Middle frontal gyrus (tissue), 1 donor: ENCODE measurements around the gene MB21D2.
"Not testable (repeated sequence)": the region's sequence is repeated elsewhere in the genome, so short reads cannot be mapped to it uniquely, and the experiment has no call there.

Experiments
- DNase-seq: peaks from one replicate; pipeline ENCODE4 v3.0.0-alpha.2; 2015; ENCODE audit warnings: low spot score; ENCODE audit errors: extremely low spot score

Gene MB21D2

DNA sequence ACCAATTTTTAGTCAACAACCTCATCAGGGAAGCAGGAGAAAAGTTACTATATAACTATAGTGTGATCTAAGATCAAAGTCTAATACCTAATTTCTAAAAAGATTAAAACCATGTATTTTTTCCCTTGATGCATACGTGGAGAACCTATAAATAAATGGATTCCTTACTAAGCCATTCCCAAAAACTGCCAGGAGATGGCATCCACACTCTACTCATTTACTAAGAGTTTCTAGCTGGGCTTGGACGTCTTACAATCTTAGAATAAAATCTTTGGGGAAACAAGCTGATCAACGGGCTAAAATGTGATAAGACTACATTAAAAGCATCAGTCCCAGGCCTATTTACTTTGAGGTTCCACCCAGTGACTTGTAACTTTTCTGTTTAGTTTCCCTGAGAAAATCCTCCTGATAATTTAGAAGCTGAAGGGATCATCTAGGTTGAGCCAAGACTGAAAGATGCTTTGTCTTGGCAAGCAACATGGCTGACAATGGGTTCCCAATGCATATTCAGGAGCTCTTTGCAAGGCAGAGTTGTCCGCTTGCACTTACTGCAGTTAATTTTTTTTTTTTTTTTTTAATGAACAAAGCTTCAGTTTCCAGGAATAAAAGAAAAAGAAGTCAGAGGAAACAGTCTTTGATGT lies 104.8 kb downstream of the MB21D2 start:
- DNase-seq: peak; percentile 80

DNA sequence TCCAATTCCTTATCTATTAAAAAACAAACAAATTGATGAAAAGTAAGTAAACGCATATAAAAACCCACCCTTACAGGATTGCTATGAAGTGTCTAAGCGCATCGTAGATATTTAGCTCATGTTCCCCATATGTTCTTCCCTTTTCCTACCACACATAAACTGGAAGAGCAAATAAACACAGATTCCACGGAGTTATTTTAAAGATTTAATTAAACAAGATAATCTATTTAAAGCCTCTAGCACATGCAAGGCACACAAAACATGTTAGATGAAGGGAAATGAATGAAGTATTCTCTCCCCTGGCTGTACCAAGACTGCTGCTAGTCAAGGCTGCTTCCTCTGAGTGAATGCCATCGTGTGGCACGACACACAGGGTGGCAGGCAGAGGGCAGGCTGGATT lies 111.9 kb downstream of the MB21D2 start:
- DNase-seq: no peak

DNA sequence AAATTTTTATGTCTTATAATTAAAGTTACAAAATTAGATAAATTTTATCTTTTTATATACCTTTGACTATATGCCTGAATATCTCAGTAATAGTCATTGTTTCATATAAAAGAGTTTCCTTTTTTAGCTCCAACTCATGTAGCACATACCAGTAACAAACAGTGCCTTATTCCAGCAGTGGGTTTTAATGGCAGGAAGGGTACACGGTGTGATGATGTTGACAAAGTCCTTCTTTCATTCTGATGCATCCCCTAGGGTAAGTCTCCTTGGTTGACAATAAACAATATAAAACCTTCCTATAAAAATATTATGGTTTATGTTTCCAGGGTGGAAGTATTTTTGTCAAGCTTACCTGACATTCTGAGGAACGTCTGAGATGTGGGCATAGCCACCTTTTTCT lies 113.2 kb downstream of the MB21D2 start:
- no peak for DNase-seq

DNA sequence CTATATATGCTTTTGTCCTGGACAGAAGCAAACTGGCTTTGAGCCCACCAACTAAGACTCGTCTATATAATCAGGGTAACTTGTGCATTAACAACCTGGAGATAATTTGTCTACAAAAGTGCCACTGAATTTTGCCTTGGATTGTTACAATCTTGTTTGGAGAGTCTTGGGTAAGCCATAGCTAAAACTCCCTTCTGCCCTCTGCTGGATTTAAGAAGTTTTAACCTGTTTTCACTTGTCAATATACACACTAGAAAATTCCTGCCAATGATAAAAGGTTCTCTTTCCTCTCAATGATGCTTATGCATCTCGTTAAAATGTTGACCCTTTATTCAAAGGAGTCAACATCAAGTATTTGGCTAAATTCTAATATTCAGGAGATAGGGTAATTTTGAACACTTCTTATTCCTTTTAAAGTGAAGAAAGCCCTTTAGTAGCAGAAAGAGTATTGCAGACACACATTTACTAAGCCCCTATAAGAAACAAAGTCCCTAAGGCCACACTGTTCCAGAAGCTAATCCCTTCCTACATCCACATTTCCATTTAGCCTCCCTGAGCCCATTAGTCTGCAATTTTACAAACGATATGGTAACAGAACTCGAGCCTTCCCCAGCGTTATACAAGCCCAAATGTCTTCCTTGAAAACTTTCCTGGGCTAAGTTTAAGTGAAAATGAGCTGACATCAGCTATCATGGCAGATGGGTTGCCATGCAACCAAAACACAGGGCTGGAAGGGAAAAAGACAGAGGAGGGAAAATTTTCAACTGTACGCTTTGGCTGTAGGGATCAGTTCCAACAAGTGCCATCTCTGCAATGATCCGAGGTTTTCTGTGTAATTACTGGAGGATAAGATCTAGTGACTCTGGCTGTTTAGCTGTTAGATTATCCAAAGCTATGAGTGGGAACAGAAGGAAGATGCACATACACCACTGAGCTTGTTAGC lies 114.4 kb downstream of the MB21D2 start:
- DNase-seq: peak; percentile 60

DNA sequence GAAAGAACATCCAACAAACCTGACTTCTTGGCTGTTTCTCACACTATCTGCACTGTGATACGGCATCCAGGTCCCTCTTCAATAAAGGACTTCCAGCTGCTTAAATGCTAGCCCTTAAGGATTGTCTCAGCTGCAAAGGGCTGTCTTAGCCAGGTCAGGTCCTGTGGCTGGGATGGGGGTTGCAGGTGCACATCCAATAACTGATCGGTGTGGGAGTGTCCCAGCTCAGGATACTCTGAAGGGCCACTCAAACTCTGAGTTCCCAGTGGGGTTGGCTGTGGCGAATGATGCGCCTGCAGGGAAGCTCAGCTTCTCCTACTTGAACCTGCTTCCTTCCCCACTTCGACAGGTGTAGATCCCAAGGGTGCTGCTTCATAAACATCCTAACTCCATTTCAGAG lies 115.7 kb downstream of the MB21D2 start:
- no peak for DNase-seq

DNA sequence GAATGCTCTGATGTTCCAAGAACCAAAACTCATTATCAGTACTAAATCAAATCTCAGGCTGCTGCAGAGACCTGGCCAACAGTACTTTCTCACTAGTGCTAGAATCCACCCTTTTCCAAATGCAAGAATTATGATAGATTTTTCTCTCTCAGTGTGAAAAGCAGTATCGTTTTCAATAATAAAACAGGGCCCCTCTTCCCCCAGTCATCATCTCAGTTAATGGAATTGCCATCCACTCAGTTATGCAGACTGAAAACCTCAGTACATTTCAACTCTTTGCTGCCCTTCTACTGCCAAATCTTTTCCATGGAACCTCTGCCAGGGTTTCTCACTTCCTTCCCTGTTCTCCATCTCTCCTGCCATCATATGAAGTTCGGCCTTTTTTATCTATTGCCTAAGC lies 117.9 kb downstream of the MB21D2 start:
- no peak for DNase-seq

DNA sequence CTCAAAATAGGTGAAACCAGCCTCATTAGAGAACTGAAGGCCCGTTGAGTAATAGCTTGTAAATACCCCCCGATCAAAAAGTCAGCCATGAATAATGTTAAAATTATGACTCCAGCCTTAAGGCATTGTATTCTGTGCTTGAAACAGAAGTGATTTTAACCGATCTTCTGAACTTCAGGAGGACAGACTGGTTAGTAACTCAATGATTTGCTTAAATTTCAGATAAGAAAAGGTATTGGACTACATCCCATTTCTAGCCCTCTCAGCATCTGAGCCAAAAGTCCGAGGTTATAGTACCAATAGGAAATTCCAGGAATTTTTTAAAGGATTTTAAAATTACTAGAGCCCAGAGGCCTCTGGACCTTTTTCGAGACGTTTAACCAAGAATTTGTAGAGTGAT lies 122.6 kb downstream of the MB21D2 start:
- no peak for DNase-seq

DNA sequence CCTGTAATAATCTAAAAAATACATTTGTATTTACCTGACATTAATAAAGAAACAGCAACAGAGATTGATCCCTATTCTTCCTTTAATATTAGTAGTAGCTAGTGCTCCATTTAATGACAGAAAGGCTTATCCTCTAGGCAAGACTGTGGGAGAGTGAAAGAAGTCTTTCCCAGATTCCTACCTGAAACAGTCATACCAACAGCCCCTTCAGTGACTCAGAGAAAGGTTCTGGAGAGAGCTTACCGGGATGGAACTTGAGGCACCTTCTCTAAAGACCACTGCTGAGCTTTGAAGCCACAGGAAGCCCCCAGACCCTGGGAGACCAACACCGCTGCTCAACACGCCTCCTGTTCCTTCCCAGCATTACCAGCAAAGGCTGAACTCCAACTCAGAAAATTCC lies 123.4 kb downstream of the MB21D2 start:
- DNase-seq: no peak

DNA sequence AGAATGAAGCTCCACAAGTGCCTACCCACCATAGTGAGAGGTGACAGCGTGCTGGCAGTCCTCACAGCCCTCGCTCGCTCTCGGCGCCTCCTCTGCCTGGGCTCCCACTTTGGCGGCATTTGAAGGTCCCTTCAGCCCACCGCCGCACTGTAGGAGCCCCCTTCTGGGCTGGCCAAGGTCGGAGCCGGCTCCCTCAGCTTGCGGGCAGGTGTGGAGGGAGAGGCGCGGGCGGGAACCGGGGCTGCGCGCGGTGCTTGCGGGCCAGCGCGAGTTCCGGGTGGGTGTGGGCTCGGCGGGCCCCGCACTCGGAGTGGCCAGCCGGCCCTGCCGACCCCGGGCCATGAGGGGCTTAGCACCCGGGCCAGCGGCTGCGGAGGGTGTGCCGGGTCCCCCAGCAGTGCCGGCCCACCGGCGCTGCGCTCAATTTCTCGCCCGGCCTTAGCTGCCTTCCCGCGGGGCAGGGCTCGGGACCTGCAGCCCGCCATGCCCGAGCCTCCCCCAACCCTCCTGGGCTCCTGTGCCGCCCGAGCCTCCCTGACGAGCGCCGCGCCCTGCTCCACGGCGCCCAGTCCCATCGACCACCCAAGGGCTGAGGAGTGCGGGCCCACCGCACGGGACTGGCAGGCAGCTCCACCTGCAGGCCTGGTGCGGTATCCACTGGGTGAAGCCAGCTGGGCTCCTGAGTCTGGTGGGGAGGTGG lies 128.7 kb downstream of the MB21D2 start:
- DNase-seq: not testable (repeated sequence)

DNA sequence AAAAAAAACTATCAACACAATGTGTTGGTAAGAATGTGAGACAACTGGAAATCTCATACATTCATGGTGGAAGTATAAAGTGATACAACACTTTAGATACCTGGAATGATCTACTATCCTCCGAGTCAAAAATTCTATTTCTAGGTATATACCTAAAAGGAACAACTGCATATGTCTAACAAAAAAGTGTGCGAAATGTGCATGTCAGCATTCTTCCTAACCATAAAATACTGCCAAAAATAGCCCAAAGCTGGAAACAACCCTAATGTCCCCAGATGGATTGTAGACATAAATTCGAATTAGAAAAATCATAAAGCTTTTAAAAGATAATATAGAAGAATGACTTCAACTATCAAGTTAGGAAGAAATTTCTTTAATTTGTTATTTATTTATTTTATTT lies 139.1 kb downstream of the MB21D2 start:
- DNase-seq: no peak

DNA sequence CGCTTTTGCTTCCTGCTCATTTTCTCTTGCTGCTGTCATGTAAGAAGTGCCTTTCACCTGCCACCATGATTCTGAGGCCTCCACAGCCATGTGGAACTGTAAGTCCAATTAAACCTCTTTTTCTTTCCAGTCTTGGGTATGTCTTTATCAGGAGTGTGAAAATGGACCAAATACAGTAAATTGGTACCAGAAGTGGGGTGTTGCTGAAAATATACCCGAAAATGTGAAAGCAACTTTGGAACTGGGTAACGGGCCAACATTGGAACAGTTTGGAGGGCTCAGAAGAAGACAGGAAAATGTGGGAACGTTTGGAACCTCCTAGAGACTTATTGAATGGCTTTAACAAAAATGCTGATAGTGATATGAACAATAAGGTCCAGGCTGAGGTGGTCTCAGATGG lies 143.3 kb downstream of the MB21D2 start:
- DNase-seq: not testable (repeated sequence)

DNA sequence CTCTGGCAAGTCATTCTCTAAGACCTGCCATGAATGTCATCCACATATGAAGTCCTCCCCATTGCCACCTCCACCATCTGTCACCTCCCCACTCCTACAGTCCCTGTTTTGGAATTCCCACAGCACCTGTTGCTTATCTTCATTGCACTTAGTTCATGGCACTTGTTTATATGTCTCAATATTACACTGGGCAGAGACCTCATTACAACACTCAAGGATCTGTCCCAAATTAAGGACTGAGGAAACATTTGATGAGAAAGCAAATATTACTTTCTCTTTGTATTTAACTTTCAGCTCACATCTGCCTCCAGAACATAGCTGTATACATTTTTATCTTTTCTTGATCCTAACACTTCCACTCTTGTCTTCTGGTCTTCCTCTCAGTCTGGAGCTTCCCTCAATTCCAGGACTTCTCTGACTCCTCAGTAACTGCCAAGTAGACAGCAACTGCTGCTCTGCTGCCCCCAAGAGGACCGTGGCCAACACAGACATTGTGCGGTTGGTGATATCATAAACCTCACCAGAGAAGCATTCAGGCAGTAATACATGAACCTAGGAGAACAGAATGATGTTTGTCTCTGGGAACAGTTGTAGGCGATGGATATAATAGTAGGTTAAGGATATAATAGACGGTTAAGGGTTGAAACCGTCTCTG lies 145.3 kb downstream of the MB21D2 start:
- DNase-seq: no peak

DNA sequence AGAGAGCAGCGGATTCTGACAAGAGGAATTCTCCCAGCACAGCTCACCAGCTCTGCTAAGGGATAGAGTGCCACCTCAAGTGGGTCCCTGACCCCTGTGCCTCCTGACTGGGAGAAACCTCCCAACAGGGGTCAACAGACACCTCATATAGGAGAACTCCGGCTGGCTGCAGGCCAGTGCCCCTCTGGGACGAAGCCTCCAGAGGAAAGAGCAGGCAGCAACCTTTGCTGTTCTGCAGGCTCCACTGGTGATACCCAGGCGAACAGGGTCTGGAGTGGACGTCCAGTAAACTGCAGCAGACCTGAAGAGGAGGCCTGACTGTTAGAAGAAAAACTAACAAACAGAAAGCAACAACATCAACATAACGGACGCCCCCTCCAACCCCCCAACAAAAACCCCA lies 159.0 kb downstream of the MB21D2 start:
- no peak for DNase-seq

DNA sequence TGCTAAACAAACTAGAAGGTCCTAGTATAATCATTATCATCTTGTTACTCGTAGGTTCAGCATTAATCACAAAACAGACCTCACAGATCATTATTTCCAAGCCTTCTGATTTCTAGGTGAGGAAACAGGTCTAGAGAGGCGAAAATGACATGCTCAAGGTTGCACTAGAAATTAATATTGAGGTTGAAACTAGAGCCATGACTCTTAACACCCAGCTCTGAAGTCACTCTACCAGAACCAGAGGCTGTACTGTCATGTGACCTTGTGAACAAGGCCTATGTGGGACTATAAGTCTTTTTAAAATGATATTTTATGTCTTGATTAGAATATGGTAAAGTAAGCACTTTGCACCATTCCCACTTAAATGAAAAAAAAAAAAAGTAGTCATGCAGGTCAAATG lies 166.5 kb downstream of the MB21D2 start:
- DNase-seq: no peak

DNA sequence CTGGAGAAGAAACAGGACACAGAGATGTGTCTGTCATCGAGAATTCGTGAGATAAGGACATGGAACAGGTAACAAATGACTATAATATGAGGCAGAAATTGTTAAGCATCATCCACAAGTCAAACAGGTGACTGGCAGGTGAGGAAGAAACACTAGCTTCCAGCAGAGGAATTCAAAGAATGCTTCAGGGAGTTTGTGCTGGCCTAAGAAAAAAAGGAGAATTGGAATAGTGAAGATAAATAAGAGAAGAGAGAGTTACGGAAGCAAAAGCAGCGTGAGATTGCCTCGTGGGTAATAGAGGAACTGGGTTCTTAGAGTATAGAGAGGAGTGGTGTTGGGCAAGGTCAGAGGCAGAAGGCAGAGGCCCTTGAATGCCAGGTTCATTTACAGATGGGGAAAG lies 167.5 kb downstream of the MB21D2 start:
- DNase-seq: no peak

DNA sequence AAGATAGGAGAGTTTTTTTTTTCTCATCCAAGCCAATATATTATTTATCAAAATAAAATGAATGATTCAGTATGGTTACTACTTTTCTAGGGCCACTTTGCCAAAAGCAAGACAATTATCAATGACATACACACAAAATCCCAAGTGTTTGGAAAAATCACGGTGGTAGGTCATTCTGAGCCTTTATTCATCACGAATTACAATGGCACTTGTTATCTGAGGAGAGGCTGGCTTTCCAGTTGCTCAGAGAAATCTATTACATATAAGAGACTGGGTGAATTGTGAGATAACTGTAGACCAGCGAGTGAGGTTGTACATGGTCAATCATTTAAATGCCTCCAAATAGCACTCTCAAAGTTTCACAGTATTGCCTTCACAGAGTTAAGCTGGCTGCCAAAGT lies 169.9 kb downstream of the MB21D2 start:
- no peak for DNase-seq

DNA sequence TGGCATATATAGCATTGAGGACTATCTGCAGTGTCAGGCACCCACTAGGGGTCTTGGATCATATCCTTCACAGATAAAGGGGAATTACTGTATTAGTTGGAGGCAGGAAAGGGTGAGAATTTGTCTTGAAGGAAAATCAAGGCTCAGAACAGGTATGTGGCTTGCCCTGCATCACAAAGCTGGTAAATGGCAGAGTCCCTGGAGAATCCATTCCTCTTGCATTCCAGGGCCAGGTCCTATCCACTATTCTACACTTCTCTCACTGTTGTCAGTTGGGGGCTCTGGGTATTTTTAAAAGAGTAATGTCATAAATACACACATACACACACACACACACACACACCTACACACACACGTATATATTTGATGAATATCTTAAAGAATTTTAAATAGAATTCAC lies 170.5 kb downstream of the MB21D2 start:
- no peak for DNase-seq
